B cell (primary cell): ENCODE data around the gene RPP25L. TPM values are rescaled to one million over a fixed set of nuclear protein-coding genes. Genes with fewer than 3 reads are reported as not detected.

Experiments used
- ATAC-seq: fragments of 200-7000 bp; cut with Tn5 transposase; one replicate; pipeline ENCODE4 v1.10.0; 2021; ENCODE audit warnings: low read depth, mild to moderate bottlenecking, moderate number of reproducible peaks, moderate library complexity
- CTCF ChIA-PET: fragments of 350-600 bp; sonication (Branson Sonifier 250); formaldehyde crosslinking; loops from one replicate; lab custom pipeline; 2021; ENCODE audit warnings: antibody characterized with exemption, inconsistent platforms; lab: Charles Lee
- POLR2A ChIA-PET: fragments of 350-600 bp; sonication (Branson Sonifier 250); formaldehyde crosslinking; loops from one replicate; lab custom pipeline; 2021; ENCODE audit warnings: antibody characterized with exemption; lab: Charles Lee
- DNase-seq: peaks from one replicate; pipeline ENCODE4 v3.0.0; 2013
- H2AFZ ChIP-seq: 2 replicates; pipeline ENCODE4 v1.6.1; 2012; ENCODE audit warnings: mild to moderate bottlenecking, low read depth, low read length; ENCODE audit not compliant: insufficient read depth, poor library complexity, severe bottlenecking
- H3K27ac ChIP-seq, 2 donors: 1 replicate in 1 of 2; 2 replicates in 1 of 2; pipeline ENCODE4 v1.5.1; 2012 to 2013; ENCODE audit warnings: low read length in 2 of 2, mild to moderate bottlenecking in 2 of 2, moderate library complexity in 1 of 2
- H3K27me3 ChIP-seq, 4 experiments: fragments of 200-600 bp in 1 of 4; sonication (generic) in 1 of 4; replicated peaks in 1 of 4; 1 replicate in 2 of 4; 2 replicates in 2 of 4; pipeline versions ENCODE4 v1.6.1 to v1.7.0; 2013 to 2016; ENCODE audit warnings: low read length in 3 of 4, mild to moderate bottlenecking in 2 of 4, mixed read lengths in 1 of 4, moderate library complexity in 1 of 4; ENCODE audit not compliant: insufficient read depth in 4 of 4, control insufficient read depth in 3 of 4; ENCODE audit errors: control extremely low read depth in 1 of 4
- H3K36me3 ChIP-seq, 2 experiments: replicated peaks in 1 of 2; 1 replicate in 1 of 2; 2 replicates in 1 of 2; pipeline versions ENCODE4 v1.6.1 to v1.7.1; 2013; ENCODE audit warnings: low read length in 1 of 2; ENCODE audit not compliant: insufficient read depth in 2 of 2, control insufficient read depth in 1 of 2; ENCODE audit errors: control extremely low read depth in 1 of 2, extremely low read depth in 1 of 2
- H3K4me1 ChIP-seq, 2 donors: fragments of 200-600 bp in 1 of 2; sonication (generic) in 1 of 2; 1 replicate in 1 of 2; 2 replicates in 1 of 2; pipeline versions ENCODE4 v1.5.1 to v1.6.1; 2013 to 2017; ENCODE audit warnings: low read length in 2 of 2; ENCODE audit not compliant: control insufficient read depth in 2 of 2, insufficient read depth in 2 of 2
- H3K4me2 ChIP-seq: replicated peaks from 2 replicates; pipeline ENCODE3; 2012; ENCODE audit warnings: mild to moderate bottlenecking, low read depth, low read length; ENCODE audit not compliant: poor library complexity, severe bottlenecking
- H3K4me3 ChIP-seq, 5 experiments: fragments of 200-600 bp in 1 of 5; sonication (generic) in 1 of 5; 1 replicate in 3 of 5; 2 replicates in 2 of 5; pipeline versions ENCODE4 v1.5.1 to v1.7.0; 2011 to 2016; ENCODE audit warnings: low read length in 4 of 5, mild to moderate bottlenecking in 4 of 5, low read depth in 2 of 5, control low read depth in 1 of 5, moderate library complexity in 1 of 5; ENCODE audit not compliant: insufficient read depth in 1 of 5; ENCODE audit errors: control extremely low read depth in 1 of 5, extremely low read depth in 1 of 5
- H3K79me2 ChIP-seq: fragments of 200-600 bp; sonication (generic); one replicate; pipeline ENCODE4 v1.6.0; 2016; ENCODE audit warnings: low read length; ENCODE audit not compliant: control insufficient read depth, insufficient read depth
- H3K9ac ChIP-seq: fragments of 200-600 bp; sonication (generic); 2 replicates; pipeline ENCODE4 v1.6.1; 2017; ENCODE audit warnings: mild to moderate bottlenecking, low read length, moderate library complexity
- H3K9me3 ChIP-seq, 3 donors: one replicate each; pipeline versions ENCODE4 v1.6.1 to v1.7.1; 2013; ENCODE audit warnings: low read length in 2 of 3; ENCODE audit not compliant: control insufficient read depth in 2 of 3, insufficient read depth in 1 of 3; ENCODE audit errors: control extremely low read depth in 1 of 3
- H4K20me1 ChIP-seq: 2 replicates; pipeline ENCODE4 v1.6.0; 2012; ENCODE audit warnings: mild to moderate bottlenecking, low read length; ENCODE audit not compliant: insufficient read depth, control insufficient read depth, poor library complexity, severe bottlenecking
- H3K27ac Mint-ChIP-seq: one replicate; pipeline ENCODE4 v1.8.0; 2021; ENCODE audit warnings: mixed read lengths
- H3K27me3 Mint-ChIP-seq: one replicate; pipeline ENCODE4 v1.8.0; 2021; ENCODE audit warnings: mixed read lengths
- H3K4me1 Mint-ChIP-seq: one replicate; pipeline ENCODE4 v1.8.0; 2021; ENCODE audit warnings: mixed read lengths
- H3K4me3 Mint-ChIP-seq: one replicate; pipeline ENCODE4 v1.8.0; 2021; ENCODE audit warnings: mixed read lengths
- H3K9me3 Mint-ChIP-seq: one replicate; pipeline ENCODE4 v1.8.0; 2022; ENCODE audit warnings: mixed read lengths; ENCODE audit not compliant: insufficient read depth
- EZH2 ChIP-seq: IDR thresholded peaks from 2 replicates; pipeline ENCODE4 v1.6.1; 2012; ENCODE audit warnings: borderline replicate concordance, low read depth, mild to moderate bottlenecking, moderate library complexity, low read length; ENCODE audit not compliant: insufficient read depth, poor library complexity, severe bottlenecking
- WGBS: methylation state at CpG from one replicate; pipeline ENCODE4 v1.1.5; 2013; ENCODE audit warnings: missing lambda C conversion rate; ENCODE audit not compliant: insufficient coverage; 5-methylcytosine and 5-hydroxymethylcytosine counted together
- intact Hi-C: fragments of 100-400 bp; cut with micrococcal nuclease; formaldehyde crosslinking; loops from one replicate; pipeline ENCODE4 v1.10.0; 2022
- polyA plus RNA-seq: library from polyadenylated mRNA; depleted of rRNA; stranded (reverse); fragments of >200 nt; gene quantifications from 2 replicates; pipeline ENCODE4 v1.2.3, GENCODE V29; 2012
- total RNA-seq, 2 donors: library from RNA; stranded (reverse); fragments of 120-200 nt in 1 of 2; gene quantifications; 1 replicate in 1 of 2; 2 replicates in 1 of 2; pipeline versions ENCODE4 v1.2.3 to v1.2.4, GENCODE V29; 2013 to 2022
- TF ChIP-seq, protein P1 (sequence below): fragments of 200-600 bp; IDR thresholded peaks from one replicate; pipeline ENCODE4 v1.8.0; 2022; ENCODE audit warnings: antibody characterized with exemption, mild to moderate bottlenecking

Gene RPP25L
- total and polyA plus RNA-seq, 2 donors (not counting 1 experiment from before 2014, with no cell fraction given), result 20.2 to 27.0 TPM

DNA sequence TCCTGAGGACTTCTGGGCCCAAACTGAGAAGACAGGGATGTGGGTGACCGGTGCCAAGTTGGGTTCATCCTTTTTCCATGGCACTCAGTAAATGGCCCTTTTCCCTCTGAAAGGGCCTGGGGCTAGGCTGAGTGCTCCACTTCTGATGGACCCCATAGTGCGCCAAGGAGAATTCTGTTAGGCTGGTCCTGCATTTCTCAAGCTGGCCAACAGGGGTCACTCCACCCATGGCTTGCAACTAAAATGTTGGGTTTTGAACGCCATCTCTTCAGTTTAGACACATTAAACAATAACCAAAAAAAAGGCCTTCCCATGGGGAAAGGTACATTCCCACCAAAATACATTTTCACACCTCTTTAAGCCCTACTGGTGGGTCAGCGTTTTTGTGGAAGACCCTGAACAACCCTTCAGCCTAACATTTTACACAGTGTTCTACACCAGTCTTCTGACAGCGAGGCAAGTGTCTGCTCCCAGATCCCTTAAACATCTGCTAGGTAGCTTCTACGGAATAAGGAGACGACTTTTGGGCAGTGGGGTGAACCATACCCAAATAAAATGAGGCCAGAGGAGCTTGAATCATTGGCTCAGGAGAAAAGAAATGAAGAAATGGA is 49.7 kb downstream of the RPP25L start:
- no peak overlapping the region for H3K4me2 ChIP-seq
- intact Hi-C loops, result no loop called here
- no peak for DNase-seq

DNA sequence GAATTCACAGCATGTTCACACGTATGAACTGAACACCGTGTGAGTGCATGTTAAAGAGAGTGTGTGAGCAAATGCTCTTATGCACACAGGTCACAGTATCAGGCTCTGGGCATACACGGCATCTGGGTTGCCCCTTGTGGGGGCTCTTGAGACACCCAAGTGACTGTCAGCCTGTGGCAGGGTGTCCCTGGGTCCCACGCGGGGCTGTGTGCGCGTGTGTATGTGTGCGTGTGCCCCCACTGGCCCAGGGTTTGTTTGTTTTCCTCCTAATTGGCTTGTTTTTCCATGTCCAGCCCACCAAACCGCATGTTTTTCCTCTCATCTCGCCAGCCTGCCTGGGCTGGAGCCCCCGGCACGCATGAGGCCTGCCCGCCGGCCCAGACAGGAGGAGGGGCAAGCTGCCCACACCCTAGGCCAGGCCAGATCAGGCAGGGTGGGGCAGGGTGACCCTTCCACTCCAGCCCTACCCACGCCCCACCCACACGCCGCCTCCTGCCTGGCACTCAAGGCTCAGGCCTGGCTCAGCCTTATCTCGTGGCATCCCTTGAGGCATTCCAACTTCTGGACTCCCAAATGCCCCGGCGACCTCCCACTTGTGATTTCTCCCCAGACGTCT is 51.2 kb downstream of the RPP25L start:
- Mint-ChIP-seq H3K27me3 (peaks cover 70% of the 10 kb centered on the region), H3K4me1 (no peaks in the 10 kb centered on the region), H3K4me3 (no peak overlapping the region), H3K9me3 (peaks cover 6% of the 10 kb centered on the region), H3K27ac (no peak overlapping the region)
- no peak overlapping the region for H3K4me2 ChIP-seq
- 90% methylated on average over 21 of the region's 21 CpGs for WGBS
- DNase-seq (no peak), ATAC-seq (no peak)
- CTCF ChIA-PET, result no interaction called here
- H3K4me1 ChIP-seq, result no peaks in the 10 kb centered on the region
- no peak overlapping the region for H3K27ac ChIP-seq
- POLR2A ChIA-PET, result no interaction called here
- TF ChIP-seq EZH2, result no peak
- TF ChIP-seq, protein P1, sequence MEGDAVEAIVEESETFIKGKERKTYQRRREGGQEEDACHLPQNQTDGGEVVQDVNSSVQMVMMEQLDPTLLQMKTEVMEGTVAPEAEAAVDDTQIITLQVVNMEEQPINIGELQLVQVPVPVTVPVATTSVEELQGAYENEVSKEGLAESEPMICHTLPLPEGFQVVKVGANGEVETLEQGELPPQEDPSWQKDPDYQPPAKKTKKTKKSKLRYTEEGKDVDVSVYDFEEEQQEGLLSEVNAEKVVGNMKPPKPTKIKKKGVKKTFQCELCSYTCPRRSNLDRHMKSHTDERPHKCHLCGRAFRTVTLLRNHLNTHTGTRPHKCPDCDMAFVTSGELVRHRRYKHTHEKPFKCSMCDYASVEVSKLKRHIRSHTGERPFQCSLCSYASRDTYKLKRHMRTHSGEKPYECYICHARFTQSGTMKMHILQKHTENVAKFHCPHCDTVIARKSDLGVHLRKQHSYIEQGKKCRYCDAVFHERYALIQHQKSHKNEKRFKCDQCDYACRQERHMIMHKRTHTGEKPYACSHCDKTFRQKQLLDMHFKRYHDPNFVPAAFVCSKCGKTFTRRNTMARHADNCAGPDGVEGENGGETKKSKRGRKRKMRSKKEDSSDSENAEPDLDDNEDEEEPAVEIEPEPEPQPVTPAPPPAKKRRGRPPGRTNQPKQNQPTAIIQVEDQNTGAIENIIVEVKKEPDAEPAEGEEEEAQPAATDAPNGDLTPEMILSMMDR, result no peak
- no peaks in the 10 kb centered on the region for H3K36me3 ChIP-seq
- no peak overlapping the region for H2AFZ ChIP-seq
- peaks cover 0 to 29% (median 6%) of the 10 kb centered on the region in 4 experiments for H3K27me3 ChIP-seq
- H3K4me3 ChIP-seq, result no peak overlapping the region
- H3K9ac ChIP-seq, result no peak overlapping the region
- no peaks in the 10 kb centered on the region for H3K79me2 ChIP-seq
- H4K20me1 ChIP-seq, result no peaks in the 10 kb centered on the region
- intact Hi-C loops, result no loop called here
- peaks cover 0 to 15% (median 7%) of the 10 kb centered on the region in 3 donors for H3K9me3 ChIP-seq

More for the DNA sequence above, 49.7 kb downstream of the RPP25L start:
- Mint-ChIP-seq H3K4me3 (no peak overlapping the region), H3K27me3 (peaks cover 69% of the 10 kb centered on the region), H3K9me3 (peaks cover 6% of the 10 kb centered on the region), H3K27ac (no peak overlapping the region), H3K4me1 (no peaks in the 10 kb centered on the region)
- Histone ChIP-seq H3K27me3 (peaks cover 0 to 34% (median 6%) of the 10 kb centered on the region in 4 experiments), H3K79me2 (no peaks in the 10 kb centered on the region), H3K9me3 (peaks cover 0 to 15% (median 7%) of the 10 kb centered on the region in 3 donors), H3K4me3 (no peak overlapping the region), H4K20me1 (no peaks in the 10 kb centered on the region), H3K9ac (no peak overlapping the region), H3K36me3 (no peaks in the 10 kb centered on the region), H2AFZ (no peak overlapping the region), H3K27ac (no peak overlapping the region), H3K4me1 (no peaks in the 10 kb centered on the region)
- ChIA-PET POLR2A (no interaction called here), CTCF (interaction anchor here (0.7 kb wide), 1 partner anchor 70 kb away, joined by 5 read pairs; no protein-coding TSS in a partner anchor)
- TF ChIP-seq, protein P1, result peak; percentile 53
- no peak for TF ChIP-seq EZH2
- WGBS, result 78% methylated on average over 7 of the region's 7 CpGs
- ATAC-seq, result no peak
